NOMO-1 treated with DMSO at 0.1 percent for 48 hours (cell line): ENCODE measurements around the gene ARPC5L.
"Not testable (repeated sequence)": the region's sequence is repeated elsewhere in the genome, so short reads cannot be mapped to it uniquely, and the experiment has no call there.

ENCODE experiments used
- DNase-seq: peaks from one replicate; lab custom pipeline; 2025; ENCODE audit not compliant: unreplicated experiment; lab: John Stamatoyannopoulos, UW

ARPC5L gene

GRCh38 chr9:124890179-124890578 is 28.2 kb downstream of the ARPC5L start:
- no peak for DNase-seq

GRCh38 chr9:124894035-124894740 is 32.3 kb downstream of the ARPC5L start:
- no peak for DNase-seq

- peak; percentile 31 for DNase-seq
Measured at GRCh38 chr9:124894741-124895170, 32.8 kb downstream of the ARPC5L start.

- no peak for DNase-seq
Measured at GRCh38 chr9:124897570-124898460, 35.9 kb downstream of the ARPC5L start.

- DNase-seq = no peak
Measured at GRCh38 chr9:124899845-124900244, 37.9 kb downstream of the ARPC5L start.

- DNase-seq = no peak
Measured at GRCh38 chr9:124906966-124907365, 45.0 kb downstream of the ARPC5L start.

GRCh38 chr9:124908098-124908497 is 46.2 kb downstream of the ARPC5L start:
- no peak for DNase-seq

- DNase-seq = no peak
Measured at GRCh38 chr9:124911766-124912165, 49.8 kb downstream of the ARPC5L start.

GRCh38 chr9:124913378-124913777 is 51.4 kb downstream of the ARPC5L start:
- no peak for DNase-seq

- no peak for DNase-seq
Measured at GRCh38 chr9:124914753-124915405, 52.9 kb downstream of the ARPC5L start.

- not testable (repeated sequence) for DNase-seq
Measured at GRCh38 chr9:124920394-124920793, 58.5 kb downstream of the ARPC5L start.
